Brain microvascular endothelial cell (primary cell): ENCODE measurements around the gene MAD1L1.
"Not testable (repeated sequence)": the region's sequence is repeated elsewhere in the genome, so short reads cannot be mapped to it uniquely, and the experiment has no call there.

Experiments used
- DNase-seq: peaks from one replicate; pipeline ENCODE4 v3.0.0-alpha.2; 2020
- H3K27ac ChIP-seq: fragments of 250-450 bp; sonication (Bioruptor Pico); 2 replicates; pipeline ENCODE4 v1.5.1; 2020; ENCODE audit warnings: mild to moderate bottlenecking, moderate library complexity
- H3K27me3 ChIP-seq: fragments of 250-450 bp; sonication (Bioruptor Pico); replicated peaks from 2 replicates; pipeline ENCODE4 v1.5.1; 2020; ENCODE audit warnings: mild to moderate bottlenecking
- H3K36me3 ChIP-seq: fragments of 250-450 bp; sonication (Bioruptor Pico); replicated peaks from 2 replicates; pipeline ENCODE4 v1.5.1; 2020; ENCODE audit warnings: mild to moderate bottlenecking
- H3K4me3 ChIP-seq: 2 replicates; pipeline ENCODE4 v1.5.1; 2011; ENCODE audit warnings: low read depth, mild to moderate bottlenecking, control low read depth, low read length, moderate library complexity
- in situ Hi-C: cut with HindIII; loops from 2 replicates; pipeline ENCODE4 v1.10.0; 2017; ENCODE audit warnings: low sequenced_read_pairs, low pct_ligation_motif_present
- TF ChIP-seq, protein P1 (sequence below): IDR thresholded peaks from 2 replicates; pipeline ENCODE4 v1.5.1; 2011; ENCODE audit warnings: low read depth, mild to moderate bottlenecking, moderate library complexity, low read length, control low read depth, inconsistent platforms; ENCODE audit errors: missing control alignments

Gene MAD1L1

DNA sequence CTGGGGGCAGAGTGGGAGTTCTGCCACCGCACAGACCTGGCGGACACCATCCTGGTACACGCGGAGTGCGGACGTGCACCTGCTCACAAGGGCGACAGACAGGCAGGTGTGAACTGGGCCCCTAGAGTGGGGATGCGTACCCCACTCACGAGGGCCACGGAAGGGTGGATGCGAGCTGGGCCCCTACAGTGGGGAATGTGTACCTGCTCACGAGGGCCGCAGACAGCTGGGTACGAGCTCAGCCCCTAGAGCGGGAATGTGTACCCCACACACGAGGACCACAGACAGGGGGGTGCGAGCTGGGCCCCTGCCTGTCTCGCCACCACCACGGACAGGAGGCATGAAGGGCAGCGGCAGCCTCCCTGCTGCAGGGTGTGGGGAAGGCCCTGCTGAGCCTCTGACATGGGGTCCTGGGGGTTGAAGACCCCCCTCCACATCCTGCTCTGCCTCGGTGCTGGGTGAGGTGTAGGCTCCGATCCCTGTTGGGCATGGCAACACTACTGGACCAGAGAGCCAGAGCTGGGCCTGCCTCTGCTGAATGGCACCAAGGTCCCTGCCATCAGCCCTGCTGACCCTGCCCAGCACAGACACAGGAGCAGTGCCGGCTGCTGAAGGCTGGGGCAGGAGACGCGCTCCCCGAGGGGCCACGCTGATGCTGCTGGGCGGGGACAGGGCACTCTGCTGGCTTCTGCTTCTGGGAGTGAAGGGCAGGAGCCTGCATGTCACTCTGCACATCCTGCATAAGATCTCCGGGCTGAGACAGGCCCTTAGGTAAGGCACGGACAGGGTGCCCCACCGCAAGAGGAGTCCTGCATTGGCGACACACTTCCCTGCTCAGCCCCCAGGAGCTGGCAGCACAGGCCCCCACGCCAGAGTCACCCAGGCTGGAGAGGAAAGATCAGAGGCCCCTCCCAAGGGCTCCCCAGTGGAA lies 259.2 kb downstream of the MAD1L1 start:
- Histone ChIP-seq H3K27me3 (no peaks in the 10 kb centered on the region), H3K36me3 (peaks cover 3% of the 10 kb centered on the region), H3K4me3 (no peak overlapping the region), H3K27ac (no peak overlapping the region)
- in situ Hi-C loops, result no loop called here
- no peak for DNase-seq
- TF ChIP-seq, protein P1, sequence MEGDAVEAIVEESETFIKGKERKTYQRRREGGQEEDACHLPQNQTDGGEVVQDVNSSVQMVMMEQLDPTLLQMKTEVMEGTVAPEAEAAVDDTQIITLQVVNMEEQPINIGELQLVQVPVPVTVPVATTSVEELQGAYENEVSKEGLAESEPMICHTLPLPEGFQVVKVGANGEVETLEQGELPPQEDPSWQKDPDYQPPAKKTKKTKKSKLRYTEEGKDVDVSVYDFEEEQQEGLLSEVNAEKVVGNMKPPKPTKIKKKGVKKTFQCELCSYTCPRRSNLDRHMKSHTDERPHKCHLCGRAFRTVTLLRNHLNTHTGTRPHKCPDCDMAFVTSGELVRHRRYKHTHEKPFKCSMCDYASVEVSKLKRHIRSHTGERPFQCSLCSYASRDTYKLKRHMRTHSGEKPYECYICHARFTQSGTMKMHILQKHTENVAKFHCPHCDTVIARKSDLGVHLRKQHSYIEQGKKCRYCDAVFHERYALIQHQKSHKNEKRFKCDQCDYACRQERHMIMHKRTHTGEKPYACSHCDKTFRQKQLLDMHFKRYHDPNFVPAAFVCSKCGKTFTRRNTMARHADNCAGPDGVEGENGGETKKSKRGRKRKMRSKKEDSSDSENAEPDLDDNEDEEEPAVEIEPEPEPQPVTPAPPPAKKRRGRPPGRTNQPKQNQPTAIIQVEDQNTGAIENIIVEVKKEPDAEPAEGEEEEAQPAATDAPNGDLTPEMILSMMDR, result no peak

DNA sequence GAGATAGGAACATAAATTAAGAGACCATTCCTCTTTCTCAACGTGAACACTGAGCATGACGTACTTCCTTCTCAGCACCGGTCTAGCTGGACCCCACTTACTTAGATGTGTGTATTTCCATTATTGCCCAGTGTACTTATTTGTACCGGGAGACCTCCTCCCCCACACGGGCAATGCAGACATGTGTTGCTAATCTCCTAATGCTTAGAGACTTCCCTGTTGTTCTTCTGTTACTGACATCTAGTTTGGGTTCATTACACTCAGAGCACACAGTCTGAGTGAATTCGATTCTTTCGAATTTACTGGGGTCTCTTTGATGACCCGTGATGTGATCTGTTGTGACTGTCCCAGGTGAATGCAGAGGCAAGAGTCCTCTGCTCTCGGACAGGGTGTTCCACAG lies 260.0 kb downstream of the MAD1L1 start:
- H3K36me3 ChIP-seq, result peaks cover 3% of the 10 kb centered on the region
- in situ Hi-C loops, result no loop called here
- H3K27me3 ChIP-seq, result no peaks in the 10 kb centered on the region
- DNase-seq, result no peak
- TF ChIP-seq, protein P1, result no peak
- H3K4me3 ChIP-seq, result no peak overlapping the region
- H3K27ac ChIP-seq, result no peak overlapping the region

DNA sequence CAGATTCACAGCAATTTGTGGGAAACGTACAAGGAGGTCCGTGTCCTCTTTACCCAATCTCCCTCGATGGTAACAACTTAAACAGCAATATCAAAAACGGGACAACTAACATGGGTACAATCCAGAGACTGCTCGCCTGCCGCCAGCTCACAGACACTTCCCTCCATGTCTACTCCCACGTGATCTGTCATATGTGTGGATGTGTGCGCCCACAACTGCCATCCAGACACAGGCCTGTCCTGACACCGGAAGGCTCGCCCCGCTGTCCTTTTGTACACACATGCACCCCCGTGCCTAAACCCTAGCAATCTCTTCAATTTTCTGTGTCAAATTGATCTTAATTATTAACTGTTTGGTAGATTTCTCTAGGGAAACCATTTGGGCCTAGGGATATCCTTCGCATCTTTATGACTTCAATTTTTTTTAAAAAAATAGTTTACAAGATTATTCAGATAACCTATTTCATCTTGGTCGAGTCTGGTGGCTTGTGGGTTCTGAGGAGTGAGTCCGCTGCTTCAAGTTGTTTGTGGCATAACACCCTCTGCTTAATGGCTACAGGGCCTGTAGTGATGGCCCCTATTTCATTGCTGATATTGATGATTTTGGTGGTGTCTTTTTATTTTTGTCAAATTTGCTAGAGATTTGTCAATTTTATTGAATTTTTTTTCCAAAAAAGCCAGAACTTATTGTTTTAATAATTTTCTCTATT lies 260.6 kb downstream of the MAD1L1 start:
- TF ChIP-seq, protein P1, result no peak
- Histone ChIP-seq H3K27ac (no peak overlapping the region), H3K4me3 (no peak overlapping the region), H3K27me3 (no peaks in the 10 kb centered on the region), H3K36me3 (peaks cover 3% of the 10 kb centered on the region)
- in situ Hi-C loops, result no loop called here
- no peak for DNase-seq

DNA sequence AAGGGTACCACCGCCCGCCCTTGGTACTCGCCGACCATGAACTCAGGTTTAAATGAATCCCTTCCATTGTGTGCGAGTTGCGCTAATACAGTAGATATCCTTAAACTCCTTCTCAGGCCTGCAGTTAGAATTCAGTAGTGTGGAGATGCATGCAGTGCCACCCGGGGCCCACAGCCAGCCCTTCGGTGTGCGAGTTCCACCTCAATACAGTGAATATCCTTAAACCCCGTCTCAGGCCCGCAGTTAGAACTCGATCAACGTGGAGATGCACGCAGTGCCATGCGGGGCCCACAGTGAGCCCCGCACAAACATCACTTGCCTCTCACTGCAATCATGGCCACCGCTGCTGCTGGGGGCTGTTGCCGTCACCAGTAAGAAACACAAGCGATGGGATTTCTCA lies 261.9 kb downstream of the MAD1L1 start:
- peaks cover under 1% of the 10 kb centered on the region for H3K36me3 ChIP-seq
- no peaks in the 10 kb centered on the region for H3K27me3 ChIP-seq
- no peak for DNase-seq
- in situ Hi-C loops, result no loop called here
- no peak overlapping the region for H3K4me3 ChIP-seq
- TF ChIP-seq, protein P1, result no peak
- no peak overlapping the region for H3K27ac ChIP-seq

DNA sequence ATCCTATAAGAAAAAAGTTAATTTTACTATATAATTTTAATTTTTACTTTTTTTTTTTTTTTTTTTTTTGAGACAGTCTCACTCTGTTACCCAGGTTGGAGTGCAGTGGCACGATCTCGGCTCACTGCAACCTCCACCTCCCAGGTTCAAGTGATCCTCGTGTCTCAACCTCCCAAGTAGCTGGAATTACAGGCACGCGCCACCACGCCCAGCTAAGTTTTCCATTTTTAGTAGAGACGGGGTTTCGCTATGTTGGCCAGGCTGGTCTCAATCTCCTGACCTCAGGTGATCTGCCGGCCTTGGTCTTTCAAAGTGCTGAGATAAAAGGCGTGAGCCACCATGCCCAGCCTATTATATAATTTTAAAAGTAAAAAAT lies 262.5 kb downstream of the MAD1L1 start:
- H3K27ac ChIP-seq, DNase-seq, in situ Hi-C loops, H3K27me3 ChIP-seq, H3K4me3 ChIP-seq, H3K36me3 ChIP-seq: not testable (repeated sequence)

DNA sequence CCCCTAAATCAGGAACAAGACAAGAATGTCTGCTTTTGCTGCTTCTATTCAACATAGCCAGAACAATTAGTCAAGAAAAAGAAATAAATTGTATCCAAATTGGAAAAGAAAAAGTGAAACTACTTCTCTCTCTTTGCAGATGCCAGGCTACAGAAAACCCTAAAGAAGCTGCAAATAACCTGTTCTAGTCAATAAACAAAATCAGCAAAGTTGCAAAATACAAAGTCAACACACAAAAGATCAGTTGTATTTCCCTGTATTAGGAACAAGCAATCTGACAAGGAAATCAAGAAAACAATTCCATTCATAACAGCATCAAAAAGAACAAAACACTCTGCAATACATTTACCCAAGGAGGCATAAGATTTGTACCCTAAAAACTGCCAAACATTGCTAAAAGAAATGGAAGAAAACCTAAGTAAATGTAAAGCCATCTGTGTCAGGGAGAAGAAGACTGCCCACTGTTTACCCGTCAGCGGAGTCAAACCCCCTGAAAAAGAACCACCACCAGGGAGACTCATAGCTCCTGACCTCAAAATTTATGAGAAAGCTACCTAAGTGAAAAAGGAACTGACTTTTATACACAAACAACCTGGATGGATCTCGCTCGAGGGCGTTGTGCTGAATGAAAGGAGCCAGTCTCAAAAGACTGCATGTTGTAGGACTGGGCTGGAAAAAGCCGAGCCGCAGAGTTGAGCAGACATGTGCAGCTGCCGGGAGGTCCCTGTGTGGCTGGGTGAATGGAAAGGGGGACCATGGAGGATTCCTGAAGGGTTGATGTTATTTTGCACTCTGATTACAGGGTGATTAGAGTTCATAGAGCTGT lies 263.1 kb downstream of the MAD1L1 start:
- no peak for DNase-seq
- Histone ChIP-seq H3K27me3 (no peaks in the 10 kb centered on the region), H3K27ac (no peak overlapping the region), H3K4me3 (no peak overlapping the region), H3K36me3 (no peaks in the 10 kb centered on the region)
- TF ChIP-seq, protein P1, result no peak
- in situ Hi-C loops, result no loop called here
